Activated naive CD4-positive, alpha-beta T cell treated with anti-CD3 and anti-CD28 coated beads for 36 hours (primary cell): ENCODE measurements around the gene CARD19. TPM values are rescaled to one million over a fixed set of nuclear protein-coding genes. Genes with fewer than 3 reads are reported as not detected.

Experiments used
- CTCF ChIA-PET: fragments of 350-600 bp; sonication (Branson Sonifier 250); formaldehyde crosslinking; loops from one replicate; lab custom pipeline; 2021; ENCODE audit warnings: antibody characterized with exemption; lab: Charles Lee
- DNase-seq: peaks from one replicate; pipeline ENCODE4 v3.0.0-alpha.2; 2020
- H3K27ac Mint-ChIP-seq: one replicate; pipeline ENCODE4 v1.8.0; 2021; ENCODE audit warnings: mild to moderate bottlenecking, mixed read lengths
- H3K27me3 Mint-ChIP-seq: one replicate; pipeline ENCODE4 v1.8.0; 2021; ENCODE audit warnings: low read depth, mixed read lengths
- H3K36me3 Mint-ChIP-seq: one replicate; pipeline ENCODE4 v1.8.0; 2021; ENCODE audit warnings: low read depth, mixed read lengths
- H3K4me1 Mint-ChIP-seq: one replicate; pipeline ENCODE4 v1.8.0; 2021; ENCODE audit warnings: low read depth, mixed read lengths
- H3K4me3 Mint-ChIP-seq: one replicate; pipeline ENCODE4 v1.8.0; 2021; ENCODE audit warnings: mild to moderate bottlenecking, moderate library complexity, mixed read lengths
- H3K9me3 Mint-ChIP-seq: one replicate; pipeline ENCODE4 v1.8.0; 2021; ENCODE audit warnings: mixed read lengths
- intact Hi-C: fragments of 100-400 bp; cut with micrococcal nuclease; formaldehyde crosslinking; loops from one replicate; pipeline ENCODE4 v1.15.1; 2023
- total RNA-seq, 2 experiments: library from RNA; stranded (reverse); gene quantifications; one replicate each; pipeline ENCODE4 v1.2.3, GENCODE V29; 2021

Gene CARD19
- total RNA-seq, 2 experiments from 2014 or later: 51.4 to 52.0 TPM

- Mint-ChIP-seq H3K4me1 (peaks cover 74% of the 10 kb centered on the region), H3K36me3 (peaks cover 41% of the 10 kb centered on the region), H3K4me3 (no peak overlapping the region), H3K27me3 (no peaks in the 10 kb centered on the region), H3K9me3 (no peaks in the 10 kb centered on the region), H3K27ac (peak overlapping the region; percentile 85)
- intact Hi-C loops: no loop called here
- no peak for DNase-seq
- CTCF ChIA-PET: interaction anchor here (1.5 to 2.1 kb wide), 2 partner anchors 9 to 19 kb away, joined by 6 to 12 read pairs; no protein-coding TSS in a partner anchor
Measured at GRCh38 chr9:93128011-93128714, 32.1 kb downstream of the CARD19 start.

GRCh38 chr9:93128715-93129224 lies 32.8 kb downstream of the CARD19 start:
- no peak for DNase-seq
- no peaks in the 10 kb centered on the region for H3K9me3 Mint-ChIP-seq
- H3K27me3 Mint-ChIP-seq: no peaks in the 10 kb centered on the region
- peak overlapping the region; percentile 16 for H3K27ac Mint-ChIP-seq
- H3K4me1 Mint-ChIP-seq: peaks cover 74% of the 10 kb centered on the region
- intact Hi-C loops: no loop called here
- H3K4me3 Mint-ChIP-seq: no peak overlapping the region
- CTCF ChIA-PET: interaction anchor here (0.6 to 2.1 kb wide), 4 partner anchors 10 to 172 kb away, joined by 3 to 12 read pairs (median 4); no protein-coding TSS in a partner anchor
- H3K36me3 Mint-ChIP-seq: peaks cover 41% of the 10 kb centered on the region

- Mint-ChIP-seq H3K4me3 (no peak overlapping the region), H3K4me1 (peaks cover 71% of the 10 kb centered on the region), H3K9me3 (no peaks in the 10 kb centered on the region), H3K27ac (no peak overlapping the region), H3K36me3 (peaks cover 36% of the 10 kb centered on the region), H3K27me3 (no peaks in the 10 kb centered on the region)
- no peak for DNase-seq
- CTCF ChIA-PET: interaction anchor here (0.6 to 2.1 kb wide), 6 partner anchors 10 to 172 kb away, joined by 3 to 12 read pairs (median 4); no protein-coding TSS in a partner anchor
- intact Hi-C loops: no loop called here
Measured at GRCh38 chr9:93129286-93129685, 33.3 kb downstream of the CARD19 start.

GRCh38 chr9:93129691-93130500 lies 33.9 kb downstream of the CARD19 start:
- H3K9me3 Mint-ChIP-seq: no peaks in the 10 kb centered on the region
- H3K36me3 Mint-ChIP-seq: peaks cover 30% of the 10 kb centered on the region
- H3K27ac Mint-ChIP-seq: no peak overlapping the region
- intact Hi-C loops: loop anchor here (5.0 kb wide), 1 partner anchor 1037 kb away; no protein-coding TSS in a partner anchor
- no peaks in the 10 kb centered on the region for H3K27me3 Mint-ChIP-seq
- no peak overlapping the region for H3K4me3 Mint-ChIP-seq
- CTCF ChIA-PET: interaction anchor here (0.5 to 2.1 kb wide), 7 partner anchors 11 to 29 kb away, joined by 3 to 12 read pairs (median 4); no protein-coding TSS in a partner anchor
- H3K4me1 Mint-ChIP-seq: peaks cover 75% of the 10 kb centered on the region
- DNase-seq: no peak

GRCh38 chr9:93130861-93131481 lies 35.0 kb downstream of the CARD19 start:
- peak overlapping the region; percentile 91 for H3K27ac Mint-ChIP-seq
- peaks cover 78% of the 10 kb centered on the region for H3K4me1 Mint-ChIP-seq
- H3K36me3 Mint-ChIP-seq: peaks cover 24% of the 10 kb centered on the region
- H3K4me3 Mint-ChIP-seq: peak overlapping the region; percentile 94
- CTCF ChIA-PET: interaction anchor here (0.6 to 1.7 kb wide), 4 partner anchors 11 to 181 kb away, joined by 3 to 5 read pairs (median 4); no protein-coding TSS in a partner anchor
- intact Hi-C loops: loop anchor here (5.0 kb wide), 1 partner anchor 1036 kb away; no protein-coding TSS in a partner anchor
- no peak for DNase-seq
- no peaks in the 10 kb centered on the region for H3K9me3 Mint-ChIP-seq
- H3K27me3 Mint-ChIP-seq: no peaks in the 10 kb centered on the region

GRCh38 chr9:93131599-93132286 lies 35.7 kb downstream of the CARD19 start:
- Mint-ChIP-seq H3K27ac (peak overlapping the region; percentile 91), H3K4me3 (peak overlapping the region; percentile 94), H3K4me1 (peaks cover 78% of the 10 kb centered on the region), H3K27me3 (no peaks in the 10 kb centered on the region), H3K36me3 (peaks cover 20% of the 10 kb centered on the region), H3K9me3 (no peaks in the 10 kb centered on the region)
- CTCF ChIA-PET: interaction anchor here (1.0 kb wide), 2 partner anchors 12 to 23 kb away, joined by 4 to 6 read pairs; no protein-coding TSS in a partner anchor
- intact Hi-C loops: loop anchor here (5.0 kb wide), 1 partner anchor 1036 kb away; no protein-coding TSS in a partner anchor
- no peak for DNase-seq

- Mint-ChIP-seq H3K36me3 (peaks cover 20% of the 10 kb centered on the region), H3K9me3 (no peaks in the 10 kb centered on the region), H3K4me1 (peaks cover 73% of the 10 kb centered on the region), H3K27ac (peak overlapping the region; percentile 91), H3K4me3 (peak overlapping the region; percentile 94), H3K27me3 (no peaks in the 10 kb centered on the region)
- CTCF ChIA-PET: interaction anchor here (1.0 kb wide), 1 partner anchor 23 kb away, joined by 6 read pairs; no protein-coding TSS in a partner anchor
- no peak for DNase-seq
- intact Hi-C loops: loop anchor here (5.0 kb wide), 1 partner anchor 1035 kb away; no protein-coding TSS in a partner anchor
Measured at GRCh38 chr9:93132287-93132927, 36.4 kb downstream of the CARD19 start.

GRCh38 chr9:93132946-93133680 lies 37.1 kb downstream of the CARD19 start:
- Mint-ChIP-seq H3K9me3 (no peaks in the 10 kb centered on the region), H3K27ac (peak overlapping the region; percentile 91), H3K4me1 (peaks cover 70% of the 10 kb centered on the region), H3K27me3 (no peaks in the 10 kb centered on the region), H3K36me3 (peaks cover 20% of the 10 kb centered on the region), H3K4me3 (peak overlapping the region; percentile 94)
- CTCF ChIA-PET: interaction anchor here (0.9 to 1.2 kb wide), 3 partner anchors 13 to 130 kb away, joined by 3 to 6 read pairs (median 3); no protein-coding TSS in a partner anchor
- DNase-seq: peak; percentile 69
- intact Hi-C loops: loop anchor here (5.0 kb wide), 1 partner anchor 1034 kb away; no protein-coding TSS in a partner anchor

- peak overlapping the region; percentile 91 for H3K27ac Mint-ChIP-seq
- DNase-seq: no peak
- CTCF ChIA-PET: interaction anchor here (0.6 to 1.2 kb wide), 5 partner anchors 11 to 131 kb away, joined by 3 to 6 read pairs (median 3); no protein-coding TSS in a partner anchor
Measured at GRCh38 chr9:93133681-93134014, 37.6 kb downstream of the CARD19 start.

More at GRCh38 chr9:93133681-93134014, 37.6 kb downstream of the CARD19 start:
- Mint-ChIP-seq H3K36me3 (peaks cover 20% of the 10 kb centered on the region), H3K4me1 (peaks cover 70% of the 10 kb centered on the region), H3K4me3 (peak overlapping the region; percentile 94), H3K27me3 (no peaks in the 10 kb centered on the region), H3K9me3 (no peaks in the 10 kb centered on the region)
- intact Hi-C loops: loop anchor here (1.0 to 5.0 kb wide), 5 partner anchors 13 to 1034 kb away; no protein-coding TSS in a partner anchor
